ENCODE results near the gene SOX10. TPM values are rescaled to one million over a fixed set of nuclear protein-coding genes. Genes with fewer than 3 reads are reported as not detected.

The SOX10 gene
- total and polyA plus RNA-seq, 2 of the 4 experiments (the other 2 are of a cell fraction): not detected

GRCh38 chr22:37998543-37998942 is 14.2 kb upstream of the SOX10 start:
- Histone ChIP-seq H4K20me1 (ENCODE audit: insufficient read depth, low read length) (no peaks in the 10 kb centered on the region), H3K4me2 (ENCODE audit: low read depth, low read length) (no peak overlapping the region), H2BK120ac (ENCODE audit: low read depth, low read length) (no peak overlapping the region), H3K36me3 (ENCODE audit: control insufficient read depth, insufficient read depth, low read length) (no peaks in the 10 kb centered on the region), H3K56ac (ENCODE audit: extremely low read depth, insufficient read depth, low read length) (no peak overlapping the region), H3K18ac (ENCODE audit: low read depth, low read length) (no peak overlapping the region), H3K9me1 (ENCODE audit: insufficient read depth, low read length) (peaks cover 3% of the 10 kb centered on the region; the same call in 1 of the 2 replicates), H3K4ac (ENCODE audit: low read depth, low read length) (no peak overlapping the region), H2BK5ac (ENCODE audit: low read depth, low read length, poor library complexity, severe bottlenecking) (no peak overlapping the region), H3K9me3 (ENCODE audit: control insufficient read depth, insufficient read depth, low read length) (no peaks in the 10 kb centered on the region), H4K8ac (ENCODE audit: low read depth in 2 of 2, low read length in 2 of 2) (no peak overlapping the region), H2BK20ac (ENCODE audit: low read depth, low read length) (no peak overlapping the region), H3K9ac (ENCODE audit: low read depth, low read length) (no peak overlapping the region), H3K4me1 (ENCODE audit: control insufficient read depth, insufficient read depth, low read length) (peaks cover 3% of the 10 kb centered on the region; the same call in 1 of the 2 replicates), H3K27me3 (ENCODE audit: control insufficient read depth, insufficient read depth, low read length) (peaks cover 11% of the 10 kb centered on the region; the same call in 1 of the 2 replicates), H3K23ac (ENCODE audit: low read depth, low read length) (no peak overlapping the region), H3K27ac (ENCODE audit: insufficient read depth, low read length) (no peak overlapping the region), H4K5ac (ENCODE audit: low read depth, low read length) (no peak overlapping the region), H4K91ac (ENCODE audit: insufficient read depth, low read depth, low read length) (no peak overlapping the region), H3K4me3 (ENCODE audit: insufficient read depth, low read depth, low read length) (no peak overlapping the region), H2BK15ac (ENCODE audit: low read depth, low read length) (no peak overlapping the region), H3K79me1 (ENCODE audit: low read depth in 1 of 2, low read length in 2 of 2) (no peaks in the 10 kb centered on the region), H2AK5ac (ENCODE audit: low read depth, low read length) (no peak overlapping the region), H2AFZ (replicated peaks; ENCODE audit: low read length, poor library complexity) (no peak overlapping the region), H3K14ac (replicated peaks; ENCODE audit: low read depth, low read length) (no peak overlapping the region), H2AK9ac (replicated peaks; ENCODE audit: low read depth, low read length, poor library complexity) (no peak overlapping the region)
- POLR2A ChIA-PET (ENCODE audit: unreplicated experiment): no interaction called here
- BruUV-seq (replicated peaks): no TSS peak
- in situ Hi-C loops (cut with MboI; ENCODE audit: low sequenced_read_pairs): no loop called here
- dilution Hi-C loops (cut with HindIII; ENCODE audit: low sequenced_read_pairs, unreplicated experiment): no loop called here
- intact Hi-C loops (cut with micrococcal nuclease): loop anchor here (1.0 kb wide), 1 partner anchor 11 kb away; no protein-coding TSS in a partner anchor
- 18% methylated on average over 2 of the region's 7 CpGs; no CpG with 5 or more reads in 1 of the 2 experiments for WGBS, 2 experiments (ENCODE audit: extremely low coverage in 2 of 2, insufficient read length in 1 of 2)
- CTCF ChIA-PET: no interaction called here
- ATAC-seq (ENCODE audit: low read depth): peak; percentile 28; the same call in 1 of the 2 replicates
- TF ChIP-seq RFX5 (IDR thresholded peaks at IDR 0.05; ENCODE audit: low read depth, low read length) (no peak), USF2 (IDR thresholded peaks at IDR 0.05; ENCODE audit: low read depth, low read length) (no peak), NFE2L2 (IDR thresholded peaks at IDR 0.05; ENCODE audit: low read depth, low read length) (no peak), MAFK (IDR thresholded peaks at IDR 0.05; ENCODE audit: low read depth, low read length) (no peak), CHD1 (IDR thresholded peaks at IDR 0.05; ENCODE audit: low read depth, low read length) (no peak), MXI1 (IDR thresholded peaks at IDR 0.05; ENCODE audit: borderline replicate concordance, low read depth, low read length) (no peak), POLR2A (IDR thresholded peaks at IDR 0.05; ENCODE audit: low read depth, low read length) (no peak), MAZ (IDR thresholded peaks at IDR 0.05; ENCODE audit: borderline replicate concordance, low read depth, low read length) (no peak), FOS (IDR thresholded peaks at IDR 0.05; ENCODE audit: low read depth, low read length) (no peak), RCOR1 (IDR thresholded peaks at IDR 0.05; ENCODE audit: insufficient replicate concordance, low read length) (no peak)
- TF ChIP-seq, protein P1, sequence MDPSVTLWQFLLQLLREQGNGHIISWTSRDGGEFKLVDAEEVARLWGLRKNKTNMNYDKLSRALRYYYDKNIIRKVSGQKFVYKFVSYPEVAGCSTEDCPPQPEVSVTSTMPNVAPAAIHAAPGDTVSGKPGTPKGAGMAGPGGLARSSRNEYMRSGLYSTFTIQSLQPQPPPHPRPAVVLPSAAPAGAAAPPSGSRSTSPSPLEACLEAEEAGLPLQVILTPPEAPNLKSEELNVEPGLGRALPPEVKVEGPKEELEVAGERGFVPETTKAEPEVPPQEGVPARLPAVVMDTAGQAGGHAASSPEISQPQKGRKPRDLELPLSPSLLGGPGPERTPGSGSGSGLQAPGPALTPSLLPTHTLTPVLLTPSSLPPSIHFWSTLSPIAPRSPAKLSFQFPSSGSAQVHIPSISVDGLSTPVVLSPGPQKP (IDR thresholded peaks at IDR 0.05; ENCODE audit: borderline replicate concordance, low read depth, low read length): no peak
- TF ChIP-seq, protein P2, sequence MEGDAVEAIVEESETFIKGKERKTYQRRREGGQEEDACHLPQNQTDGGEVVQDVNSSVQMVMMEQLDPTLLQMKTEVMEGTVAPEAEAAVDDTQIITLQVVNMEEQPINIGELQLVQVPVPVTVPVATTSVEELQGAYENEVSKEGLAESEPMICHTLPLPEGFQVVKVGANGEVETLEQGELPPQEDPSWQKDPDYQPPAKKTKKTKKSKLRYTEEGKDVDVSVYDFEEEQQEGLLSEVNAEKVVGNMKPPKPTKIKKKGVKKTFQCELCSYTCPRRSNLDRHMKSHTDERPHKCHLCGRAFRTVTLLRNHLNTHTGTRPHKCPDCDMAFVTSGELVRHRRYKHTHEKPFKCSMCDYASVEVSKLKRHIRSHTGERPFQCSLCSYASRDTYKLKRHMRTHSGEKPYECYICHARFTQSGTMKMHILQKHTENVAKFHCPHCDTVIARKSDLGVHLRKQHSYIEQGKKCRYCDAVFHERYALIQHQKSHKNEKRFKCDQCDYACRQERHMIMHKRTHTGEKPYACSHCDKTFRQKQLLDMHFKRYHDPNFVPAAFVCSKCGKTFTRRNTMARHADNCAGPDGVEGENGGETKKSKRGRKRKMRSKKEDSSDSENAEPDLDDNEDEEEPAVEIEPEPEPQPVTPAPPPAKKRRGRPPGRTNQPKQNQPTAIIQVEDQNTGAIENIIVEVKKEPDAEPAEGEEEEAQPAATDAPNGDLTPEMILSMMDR (conservative IDR thresholded peaks at IDR 0.05; ENCODE audit: low read depth, low read length): no peak
- DNase-seq: no peak
